NOMO-1 (cell line): ENCODE results near the gene OSBPL1A.

Experiments used
- DNase-seq, 2 experiments: peaks; one replicate each; lab custom pipeline; 2025; ENCODE audit not compliant: unreplicated experiment in 2 of 2; lab: John Stamatoyannopoulos, UW

OSBPL1A gene

DNA sequence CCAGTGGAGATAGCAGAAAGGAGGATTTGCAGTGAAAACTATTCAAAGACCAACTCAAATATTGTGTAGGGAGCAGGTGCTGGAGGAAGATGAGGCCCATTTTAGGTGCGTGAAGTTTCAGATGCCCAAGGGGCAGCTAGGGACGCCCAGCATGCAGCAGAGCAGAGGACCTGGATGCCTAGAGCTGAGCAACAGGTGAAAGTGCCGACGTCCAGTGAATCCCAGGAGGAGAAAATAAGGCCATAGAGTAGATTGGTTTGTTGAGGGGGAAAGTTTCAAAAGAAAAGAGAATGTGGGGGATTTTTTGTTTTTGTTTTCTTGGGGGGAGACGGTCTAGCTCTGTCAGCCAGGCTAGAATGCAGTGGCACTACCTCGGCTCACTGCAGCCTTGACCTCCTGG is 53.1 kb downstream of the OSBPL1A start:
- no peak for DNase-seq

GRCh38 chr18:24342347-24342746 is 55.3 kb downstream of the OSBPL1A start:
- no peak for DNase-seq

DNA sequence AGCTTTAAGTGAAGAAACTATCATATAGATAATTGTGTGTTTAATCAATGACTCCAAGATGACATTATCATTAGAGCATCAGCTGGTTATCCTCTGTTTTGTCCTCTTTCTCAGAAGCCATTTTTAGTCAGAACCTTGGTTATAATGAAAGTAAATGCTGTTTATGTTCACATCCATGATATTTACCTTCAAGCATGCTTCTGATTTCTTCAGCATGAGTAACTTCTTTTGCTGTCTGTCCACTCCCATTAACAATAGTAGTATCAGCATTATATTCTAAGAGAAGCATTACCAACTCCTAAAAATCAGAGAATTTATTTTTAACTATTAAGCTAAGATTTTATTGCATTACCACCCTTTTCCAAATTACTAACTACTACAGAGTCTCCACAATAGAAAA is 56.3 kb downstream of the OSBPL1A start:
- DNase-seq: no peak

GRCh38 chr18:24333084-24333483 is 64.5 kb downstream of the OSBPL1A start:
- DNase-seq: no peak

- no peak for DNase-seq
These were observed 71.4 kb downstream of the OSBPL1A start for GRCh38 chr18:24326211-24326610.

GRCh38 chr18:24322584-24323136 is 75.0 kb downstream of the OSBPL1A start:
- no peak for DNase-seq

DNA sequence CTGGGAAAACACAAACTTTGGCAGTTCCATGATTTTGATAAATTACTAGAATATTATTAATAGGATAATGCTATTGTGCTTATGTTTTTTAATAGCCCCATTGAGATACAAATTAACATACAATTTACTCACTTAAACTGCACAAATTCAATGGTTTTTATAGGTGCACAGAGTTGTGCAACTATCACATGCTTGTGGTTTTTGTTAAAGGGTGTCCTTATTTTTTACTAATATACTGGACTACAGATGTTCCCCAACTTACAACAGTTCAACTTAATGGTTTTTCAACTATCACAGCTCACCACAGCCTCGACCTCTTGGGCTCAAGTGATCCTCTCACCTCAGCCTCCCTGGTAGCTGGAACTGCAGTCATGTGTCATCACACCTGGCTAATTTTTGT is 76.6 kb downstream of the OSBPL1A start:
- DNase-seq: no peak

- DNase-seq: no peak
These were observed 77.9 kb downstream of the OSBPL1A start for GRCh38 chr18:24319757-24320156.

- no peak for DNase-seq
These were observed 80.3 kb downstream of the OSBPL1A start for GRCh38 chr18:24317370-24317769.

GRCh38 chr18:24315170-24315569 is 82.5 kb downstream of the OSBPL1A start:
- no peak for DNase-seq

- DNase-seq: no peak
These were observed 91.4 kb downstream of the OSBPL1A start for GRCh38 chr18:24306201-24306600.

DNA sequence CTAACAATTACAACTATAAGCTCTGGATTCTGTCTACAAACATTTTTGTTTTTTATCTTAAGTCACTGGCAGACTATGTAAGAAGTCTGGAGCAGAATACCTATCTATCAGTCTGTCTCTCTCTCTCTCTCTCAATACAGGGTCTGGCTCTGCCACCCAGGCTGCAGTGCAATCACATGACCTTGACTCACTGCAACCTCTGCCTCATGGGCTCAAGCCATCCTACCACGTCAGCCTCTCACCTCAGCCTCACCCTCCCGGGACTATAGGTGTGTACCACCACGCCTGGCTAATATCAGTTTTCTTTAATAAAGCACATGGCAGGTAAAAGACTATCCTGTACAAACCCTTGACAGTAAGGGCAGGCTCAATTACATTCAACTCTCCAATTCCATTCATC is 96.9 kb downstream of the OSBPL1A start:
- no peak for DNase-seq

DNA sequence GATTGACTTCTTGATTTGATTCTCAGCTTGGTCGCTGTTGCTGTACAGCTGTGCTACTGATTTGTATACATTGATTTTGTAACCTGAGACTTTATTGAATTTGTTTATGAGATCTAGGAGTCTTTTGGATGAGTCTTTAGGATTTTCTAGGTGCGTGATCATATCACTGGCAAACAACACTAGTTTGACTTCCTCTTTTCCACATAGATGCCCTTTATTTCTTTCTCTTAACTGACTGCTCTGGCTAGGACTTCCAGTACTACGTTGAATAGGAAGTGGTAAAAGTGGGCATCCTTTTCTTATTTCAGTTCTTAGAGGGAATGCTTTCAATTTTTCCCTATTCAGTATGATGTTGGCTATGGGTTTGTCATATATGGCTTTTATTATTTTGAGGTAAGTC is 101.3 kb downstream of the OSBPL1A start:
- DNase-seq: no peak

- DNase-seq: no peak
These were observed 104.4 kb downstream of the OSBPL1A start for GRCh38 chr18:24293254-24293653.

GRCh38 chr18:24278591-24278990 is 119.0 kb downstream of the OSBPL1A start:
- no peak for DNase-seq

DNA sequence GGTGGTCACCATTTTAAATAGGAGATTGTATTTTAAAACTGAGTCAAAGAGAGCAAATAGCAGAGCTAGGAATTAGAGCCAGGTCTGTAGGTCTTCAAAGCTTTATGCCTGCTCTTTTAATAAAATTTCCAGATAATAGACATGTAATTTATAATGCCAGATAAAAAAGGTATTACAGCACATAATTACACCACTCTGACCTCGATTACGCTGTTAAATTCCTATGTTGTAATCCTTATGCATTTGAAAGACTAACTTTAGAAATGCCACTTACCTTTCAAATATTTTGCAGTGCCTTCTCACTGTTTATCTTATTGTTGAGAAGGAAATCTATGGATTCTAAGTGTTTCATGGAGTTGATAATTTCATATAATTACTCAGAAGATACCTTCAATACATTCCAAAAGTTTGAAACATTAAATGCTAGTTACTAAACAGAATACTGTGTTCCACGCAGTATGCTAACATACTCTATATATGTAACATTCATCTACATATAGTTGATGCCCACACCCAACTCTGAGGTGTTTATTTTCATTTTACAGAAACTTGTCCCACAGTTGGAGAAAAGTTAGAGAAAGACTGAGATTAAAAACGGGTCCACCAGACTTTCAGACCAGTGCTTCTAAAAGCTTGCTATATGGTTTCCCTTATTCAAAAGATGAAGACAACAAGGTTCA is 120.0 kb downstream of the OSBPL1A start:
- DNase-seq: no peak

GRCh38 chr18:24276994-24277393 is 120.6 kb downstream of the OSBPL1A start:
- DNase-seq: no peak

DNA sequence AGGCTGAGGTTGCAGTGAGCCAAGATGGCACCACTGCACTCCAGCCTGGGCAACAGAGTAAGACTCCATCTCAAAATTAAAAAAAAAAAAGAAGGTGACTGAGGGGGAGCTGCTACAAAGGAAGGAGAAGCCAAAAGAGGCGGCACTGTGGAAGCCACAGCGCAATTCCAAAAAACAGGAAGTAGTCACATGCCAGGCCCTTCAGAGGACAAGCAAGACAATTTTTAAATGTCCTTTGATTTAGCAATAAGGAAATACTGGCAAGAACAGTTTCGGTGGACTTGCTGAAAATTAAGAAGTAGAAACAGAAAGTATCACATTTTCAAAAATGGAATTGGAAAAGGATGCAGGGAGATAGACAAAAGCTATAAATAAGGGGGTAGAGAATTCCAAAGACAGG is 122.8 kb downstream of the OSBPL1A start:
- DNase-seq: peak; percentile 40 to 75

GRCh38 chr18:24273596-24273995 is 124.0 kb downstream of the OSBPL1A start:
- no peak for DNase-seq

GRCh38 chr18:24272229-24272525 is 125.4 kb downstream of the OSBPL1A start:
- no peak for DNase-seq

DNA sequence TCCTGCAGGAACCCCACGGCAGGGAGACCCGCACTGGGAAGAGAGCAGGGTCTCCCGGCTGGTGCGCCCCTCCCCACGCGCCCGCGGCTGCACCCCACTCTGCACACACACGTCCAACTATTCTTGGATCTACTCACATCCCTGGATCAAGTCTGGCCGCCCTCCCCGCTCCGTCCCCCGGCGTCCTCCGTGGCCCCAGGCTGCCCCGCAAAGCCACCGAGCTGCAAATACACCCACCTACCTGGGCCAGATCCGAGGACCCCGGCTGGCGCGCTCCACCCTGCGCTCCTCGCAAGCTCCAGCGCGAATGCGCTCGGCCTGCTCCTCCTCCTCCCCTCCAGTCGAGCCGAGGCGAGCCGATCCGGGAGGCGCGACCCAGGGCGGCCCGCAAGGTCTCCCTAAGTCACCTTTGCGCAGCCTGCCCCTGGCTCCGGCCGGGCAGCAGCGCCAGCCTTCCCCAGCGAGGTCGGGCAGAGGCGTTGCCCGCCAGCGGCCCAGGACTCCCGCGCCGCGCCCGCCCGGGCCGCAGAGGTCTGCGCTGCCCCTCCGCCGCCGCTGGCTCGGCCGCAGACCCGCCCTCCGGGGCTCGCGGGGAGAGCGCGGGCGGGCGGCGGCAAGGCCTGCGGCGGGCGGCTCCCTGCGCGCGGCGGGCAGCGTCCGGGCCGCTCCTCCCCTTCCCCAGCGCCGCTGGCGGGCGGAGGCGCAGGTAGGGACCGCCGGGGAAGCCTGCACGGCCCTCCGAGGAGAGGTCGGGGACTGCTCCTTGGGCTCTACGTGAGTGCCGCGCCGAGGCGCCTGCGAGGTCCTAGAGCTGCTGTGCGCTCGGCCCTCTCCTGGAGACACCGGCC is 126.0 kb downstream of the OSBPL1A start:
- DNase-seq: no peak

- no peak for DNase-seq
These were observed 126.7 kb downstream of the OSBPL1A start for GRCh38 chr18:24270937-24271380.
